ENCODE data around the gene GPC5.

DNA sequence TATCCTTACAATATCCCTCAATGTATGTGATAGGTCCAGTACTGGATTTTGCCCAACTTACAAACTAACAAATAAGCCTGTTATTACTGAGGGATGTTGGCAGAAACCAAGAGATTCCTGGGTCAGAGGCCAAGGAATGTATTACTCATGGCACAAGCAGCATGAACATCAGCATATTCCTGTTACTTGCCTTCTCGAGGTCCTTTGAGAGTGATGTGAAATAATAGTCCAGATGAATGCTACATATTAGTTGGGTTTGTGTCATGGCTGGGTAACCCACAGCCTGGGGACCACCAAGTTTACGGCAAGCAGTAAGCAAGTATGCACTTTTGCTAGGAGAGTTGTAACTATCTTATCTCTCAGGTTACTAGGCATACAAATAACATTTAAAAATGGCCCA, 1443.7 kb downstream of the GPC5 start:
- TF ChIP-seq POLR2A (IDR thresholded peaks at IDR 0.05): no peak
- TF ChIP-seq, protein P1, sequence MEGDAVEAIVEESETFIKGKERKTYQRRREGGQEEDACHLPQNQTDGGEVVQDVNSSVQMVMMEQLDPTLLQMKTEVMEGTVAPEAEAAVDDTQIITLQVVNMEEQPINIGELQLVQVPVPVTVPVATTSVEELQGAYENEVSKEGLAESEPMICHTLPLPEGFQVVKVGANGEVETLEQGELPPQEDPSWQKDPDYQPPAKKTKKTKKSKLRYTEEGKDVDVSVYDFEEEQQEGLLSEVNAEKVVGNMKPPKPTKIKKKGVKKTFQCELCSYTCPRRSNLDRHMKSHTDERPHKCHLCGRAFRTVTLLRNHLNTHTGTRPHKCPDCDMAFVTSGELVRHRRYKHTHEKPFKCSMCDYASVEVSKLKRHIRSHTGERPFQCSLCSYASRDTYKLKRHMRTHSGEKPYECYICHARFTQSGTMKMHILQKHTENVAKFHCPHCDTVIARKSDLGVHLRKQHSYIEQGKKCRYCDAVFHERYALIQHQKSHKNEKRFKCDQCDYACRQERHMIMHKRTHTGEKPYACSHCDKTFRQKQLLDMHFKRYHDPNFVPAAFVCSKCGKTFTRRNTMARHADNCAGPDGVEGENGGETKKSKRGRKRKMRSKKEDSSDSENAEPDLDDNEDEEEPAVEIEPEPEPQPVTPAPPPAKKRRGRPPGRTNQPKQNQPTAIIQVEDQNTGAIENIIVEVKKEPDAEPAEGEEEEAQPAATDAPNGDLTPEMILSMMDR (IDR thresholded peaks at IDR 0.05): no peak

Data from testis (tissue), 2 donors.